ENCODE measurements around the gene PTPN1.

Gene PTPN1

GRCh38 chr20:50571466-50571865 is 61.3 kb downstream of the PTPN1 start:
- Histone ChIP-seq H3K4me3 (replicated peaks; ENCODE audit: low read depth, low read length) (no peak overlapping the region), H3K36me3 (ENCODE audit: control insufficient read depth, insufficient read depth, low read length) (peaks cover 44% of the 10 kb centered on the region), H3K27me3 (replicated peaks; ENCODE audit: control insufficient read depth, insufficient read depth, low read length) (no peaks in the 10 kb centered on the region)
- no peak for TF ChIP-seq CTCF (IDR thresholded peaks at IDR 0.05; ENCODE audit: insufficient read depth, low read length, poor library complexity, severe bottlenecking)
- DNase-seq (ENCODE audit: extremely low read depth, insufficient read length) = no peak

GRCh38 chr20:50572938-50573777 is 63.0 kb downstream of the PTPN1 start:
- no peak for DNase-seq (ENCODE audit: extremely low read depth, insufficient read length)
- peaks cover 46% of the 10 kb centered on the region for H3K36me3 ChIP-seq (ENCODE audit: control insufficient read depth, insufficient read depth, low read length)

GRCh38 chr20:50574108-50574507 is 63.9 kb downstream of the PTPN1 start:
- Histone ChIP-seq H3K36me3 (ENCODE audit: control insufficient read depth, insufficient read depth, low read length) (peaks cover 47% of the 10 kb centered on the region), H3K4me3 (replicated peaks; ENCODE audit: low read depth, low read length) (no peak overlapping the region), H3K27me3 (replicated peaks; ENCODE audit: control insufficient read depth, insufficient read depth, low read length) (no peaks in the 10 kb centered on the region)
- DNase-seq (ENCODE audit: extremely low read depth, insufficient read length) = no peak
- no peak for TF ChIP-seq CTCF (IDR thresholded peaks at IDR 0.05; ENCODE audit: insufficient read depth, low read length, poor library complexity, severe bottlenecking)

More at GRCh38 chr20:50572938-50573777, 63.0 kb downstream of the PTPN1 start:
- no peaks in the 10 kb centered on the region for H3K27me3 ChIP-seq (replicated peaks; ENCODE audit: control insufficient read depth, insufficient read depth, low read length)
- TF ChIP-seq CTCF (IDR thresholded peaks at IDR 0.05; ENCODE audit: insufficient read depth, low read length, poor library complexity, severe bottlenecking) = no peak
- H3K4me3 ChIP-seq (replicated peaks; ENCODE audit: low read depth, low read length) = no peak overlapping the region

- DNase-seq (ENCODE audit: extremely low read depth, insufficient read length) = no peak
- Histone ChIP-seq H3K4me3 (replicated peaks; ENCODE audit: low read depth, low read length) (no peak overlapping the region), H3K27me3 (replicated peaks; ENCODE audit: control insufficient read depth, insufficient read depth, low read length) (no peaks in the 10 kb centered on the region), H3K36me3 (ENCODE audit: control insufficient read depth, insufficient read depth, low read length) (peaks cover 49% of the 10 kb centered on the region)
- TF ChIP-seq CTCF (IDR thresholded peaks at IDR 0.05; ENCODE audit: insufficient read depth, low read length, poor library complexity, severe bottlenecking) = no peak
Observed at GRCh38 chr20:50574586-50574985, 64.4 kb downstream of the PTPN1 start.

- Histone ChIP-seq H3K36me3 (ENCODE audit: control insufficient read depth, insufficient read depth, low read length) (peaks cover 60% of the 10 kb centered on the region), H3K4me3 (replicated peaks; ENCODE audit: low read depth, low read length) (no peak overlapping the region), H3K27me3 (replicated peaks; ENCODE audit: control insufficient read depth, insufficient read depth, low read length) (no peaks in the 10 kb centered on the region)
- peak; percentile 69 for TF ChIP-seq CTCF (IDR thresholded peaks at IDR 0.05; ENCODE audit: insufficient read depth, low read length, poor library complexity, severe bottlenecking)
- peak; percentile 39 for DNase-seq (ENCODE audit: extremely low read depth, insufficient read length)
Observed at GRCh38 chr20:50575865-50576720, 65.9 kb downstream of the PTPN1 start.

Measured in GM06990 (cell line).